ENCODE data around the gene LCT.

- TF ChIP-seq CTCF (IDR thresholded peaks at IDR 0.05) (no peak), EP300 (IDR thresholded peaks at IDR 0.05) (no peak), POLR2AphosphoS5 (IDR thresholded peaks at IDR 0.05) (no peak)
Observed at GRCh38 chr2:135826544-135826943, 10.4 kb downstream of the LCT start.

Measured in stomach (tissue), 4 donors.